ENCODE data around the gene TXNDC15. TPM values are rescaled to one million over a fixed set of nuclear protein-coding genes. Genes with fewer than 3 reads are reported as not detected.
A peak's percentile ranks its signal among the peaks of the same experiment; 100 is the strongest.
"Not testable (repeated sequence)": the region's sequence is repeated elsewhere in the genome, so short reads cannot be mapped to it uniquely, and the experiment has no call there.

TXNDC15 gene
- total and polyA plus RNA-seq, 2 of the 13 experiments (the other 11 are each of a cell fraction or from before 2014, with no cell fraction given), result 22.2 to 49.9 TPM

DNA sequence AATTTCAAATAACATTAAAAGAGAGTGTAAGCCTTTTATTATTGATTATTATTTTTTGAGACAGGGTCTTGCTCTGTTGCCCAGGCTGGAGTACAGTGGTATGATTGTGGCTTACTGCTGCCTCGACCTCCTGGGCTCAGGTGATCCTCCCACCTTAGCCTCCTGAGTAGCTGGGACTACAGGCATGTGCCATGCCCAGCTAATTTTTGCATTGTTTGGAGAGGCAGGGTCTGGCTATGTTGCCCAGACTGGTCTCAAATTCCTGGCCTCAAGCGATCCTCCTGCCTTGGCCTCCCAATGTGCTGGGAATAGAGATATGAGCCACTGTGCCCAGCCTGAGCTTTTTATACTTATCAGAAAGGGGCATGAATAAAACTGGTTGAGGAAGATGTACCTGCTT is 36.6 kb downstream of the TXNDC15 start:
- H3K4me2 ChIP-seq (ENCODE audit: low read depth, low read length); POLR2A ChIA-PET; ATAC-seq; intact Hi-C loops (cut with micrococcal nuclease; ENCODE audit: unreplicated experiment); H3K27me3 ChIP-seq (ENCODE audit: control insufficient read depth in 1 of 2, insufficient read depth in 2 of 2, low read length in 2 of 2); FAIRE-seq; H3K9me3 ChIP-seq (ENCODE audit: low read length); H3K79me2 ChIP-seq (ENCODE audit: insufficient read depth, low read length); H3K27ac ChIP-seq (ENCODE audit: extremely low read length, insufficient read depth, low read length); DNase-seq (ENCODE audit: low spot score); CTCF ChIA-PET (ENCODE audit: low intra/inter-chr PET ratio, low total read pairs); H4K20me1 ChIP-seq (ENCODE audit: insufficient read depth, low read length); in situ Hi-C loops (cut with HindIII; ENCODE audit: extremely low pct_ligation_motif_present, low pct_unique_long_range_greater_than_20kb); H2AFZ ChIP-seq (ENCODE audit: low read length); H3K4me3 ChIP-seq (replicated peaks in 1 of 3; ENCODE audit: insufficient read depth in 1 of 3, low read depth in 2 of 3, low read length in 3 of 3); BruUV-seq (replicated peaks); H3K9ac ChIP-seq (ENCODE audit: insufficient read depth, low read depth, low read length): not testable (repeated sequence)
- WGBS (ENCODE audit: low lambda C conversion rate), result 87% methylated on average over 2 of the region's 2 CpGs
- Histone ChIP-seq H3K4me1 (ENCODE audit: insufficient read depth, low read length) (peaks cover 12% of the 10 kb centered on the region; the same call in 1 of the 2 replicates), H3K36me3 (replicated peaks in 1 of 2; ENCODE audit: control insufficient read depth in 1 of 2, insufficient read depth in 2 of 2, low read length in 2 of 2) (peaks cover 4 to 40% of the 10 kb centered on the region in 2 experiments; a peak in 3 of 5 replicates)
- TF ChIP-seq, protein P1, sequence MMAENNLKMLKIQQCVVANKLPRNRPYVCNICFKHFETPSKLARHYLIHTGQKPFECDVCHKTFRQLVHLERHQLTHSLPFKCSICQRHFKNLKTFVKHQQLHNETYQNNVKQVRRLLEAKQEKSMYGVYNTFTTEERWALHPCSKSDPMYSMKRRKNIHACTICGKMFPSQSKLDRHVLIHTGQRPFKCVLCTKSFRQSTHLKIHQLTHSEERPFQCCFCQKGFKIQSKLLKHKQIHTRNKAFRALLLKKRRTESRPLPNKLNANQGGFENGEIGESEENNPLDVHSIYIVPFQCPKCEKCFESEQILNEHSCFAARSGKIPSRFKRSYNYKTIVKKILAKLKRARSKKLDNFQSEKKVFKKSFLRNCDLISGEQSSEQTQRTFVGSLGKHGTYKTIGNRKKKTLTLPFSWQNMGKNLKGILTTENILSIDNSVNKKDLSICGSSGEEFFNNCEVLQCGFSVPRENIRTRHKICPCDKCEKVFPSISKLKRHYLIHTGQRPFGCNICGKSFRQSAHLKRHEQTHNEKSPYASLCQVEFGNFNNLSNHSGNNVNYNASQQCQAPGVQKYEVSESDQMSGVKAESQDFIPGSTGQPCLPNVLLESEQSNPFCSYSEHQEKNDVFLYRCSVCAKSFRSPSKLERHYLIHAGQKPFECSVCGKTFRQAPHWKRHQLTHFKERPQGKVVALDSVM (CRISPR knock-in tag; IDR thresholded peaks at IDR 0.05), result peak; percentile 54; the same call in 1 of the 2 replicates

DNA sequence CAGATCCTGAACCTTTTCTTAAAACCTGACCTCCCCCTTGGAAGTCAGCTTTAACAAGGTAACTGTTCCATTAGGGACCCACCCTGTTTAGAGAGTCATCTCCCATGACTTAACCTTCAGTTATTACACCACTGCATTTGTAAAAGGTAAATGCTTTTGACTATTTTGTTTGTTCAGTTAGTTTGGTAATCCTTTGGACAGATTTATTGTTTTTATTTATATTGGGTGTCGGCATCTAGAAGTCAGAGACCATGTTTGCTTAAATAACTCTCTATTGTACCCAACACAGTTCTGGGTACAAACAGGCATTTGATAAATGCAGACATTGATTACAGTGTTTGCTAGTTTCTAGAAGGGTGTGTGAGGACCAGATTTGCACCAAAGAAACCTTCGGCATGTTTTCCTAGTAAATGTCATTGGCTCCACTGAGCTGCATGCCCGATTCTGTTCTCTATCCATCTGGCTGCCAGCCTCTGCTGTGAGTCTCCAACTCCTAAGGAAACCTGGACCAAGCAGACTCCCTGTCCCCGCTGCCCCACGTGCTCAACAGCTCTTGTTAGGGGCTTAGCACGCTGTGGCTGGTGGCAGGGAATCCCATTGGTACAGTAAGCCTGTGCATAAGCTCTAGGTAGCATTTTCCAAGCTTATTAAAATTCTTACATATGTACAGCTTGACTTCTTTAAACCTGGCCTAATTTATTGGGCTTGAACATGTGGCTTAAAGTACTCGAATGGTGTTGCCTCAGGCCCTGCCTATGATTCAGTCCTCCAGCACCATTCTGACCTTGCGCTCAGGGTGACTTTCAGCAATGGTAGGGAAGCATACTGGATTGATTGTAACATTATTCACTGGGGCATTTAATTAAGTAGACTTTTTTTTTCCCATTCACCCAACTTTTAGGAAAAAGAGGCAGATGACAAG is 37.4 kb downstream of the TXNDC15 start:
- no peak for FAIRE-seq
- in situ Hi-C loops (cut with HindIII; ENCODE audit: extremely low pct_ligation_motif_present, low pct_unique_long_range_greater_than_20kb) (no loop called here), intact Hi-C loops (cut with micrococcal nuclease; ENCODE audit: unreplicated experiment) (no loop called here)
- Histone ChIP-seq H3K36me3 (replicated peaks in 1 of 2; ENCODE audit: control insufficient read depth in 1 of 2, insufficient read depth in 2 of 2, low read length in 2 of 2) (peaks cover 4 to 39% of the 10 kb centered on the region in 2 experiments; a peak in 3 of 5 replicates), H3K79me2 (ENCODE audit: insufficient read depth, low read length) (peaks cover 4% of the 10 kb centered on the region), H2AFZ (ENCODE audit: low read length) (no peak overlapping the region), H3K9me3 (ENCODE audit: low read length) (no peaks in the 10 kb centered on the region), H3K27me3 (ENCODE audit: control insufficient read depth in 1 of 2, insufficient read depth in 2 of 2, low read length in 2 of 2) (no peaks in the 10 kb centered on the region), H3K4me3 (replicated peaks in 1 of 3; ENCODE audit: insufficient read depth in 1 of 3, low read depth in 2 of 3, low read length in 3 of 3) (no peak overlapping the region), H4K20me1 (ENCODE audit: insufficient read depth, low read length) (no peaks in the 10 kb centered on the region), H3K27ac (ENCODE audit: extremely low read length, insufficient read depth, low read length) (no peak overlapping the region), H3K4me2 (ENCODE audit: low read depth, low read length) (no peak overlapping the region), H3K9ac (ENCODE audit: insufficient read depth, low read depth, low read length) (no peak overlapping the region), H3K4me1 (ENCODE audit: insufficient read depth, low read length) (peaks cover 5% of the 10 kb centered on the region)
- ChIA-PET POLR2A (no interaction called here), CTCF (ENCODE audit: low intra/inter-chr PET ratio, low total read pairs) (no interaction called here)
- ATAC-seq, result no peak
- WGBS (ENCODE audit: low lambda C conversion rate), result 92% methylated on average over 8 of the region's 8 CpGs
- DNase-seq (ENCODE audit: low spot score), result no peak
- no peak for TF ChIP-seq ZNF234 (CRISPR knock-in tag; conservative IDR thresholded peaks at IDR 0.05)
- TF ChIP-seq MLLT10 (CRISPR knock-in tag; IDR thresholded peaks at IDR 0.05), result 0 out of 2 replicates have a peak, but pooled peaks have one; percentile 32
- no TSS peak for BruUV-seq (replicated peaks)

Measured in HepG2 (cell line).